HG03064 (cell line): Measurements from ENCODE around the gene EPHB6.

Experiments
- ATAC-seq: cut with Tn5 transposase; IDR thresholded peaks from one replicate; pipeline ENCODE4 v1.9.1; 2021; ENCODE audit warnings: low read depth; ENCODE audit not compliant: unreplicated experiment

EPHB6 gene

GRCh38 chr7:142876236-142876960 lies 21.5 kb downstream of the EPHB6 start:
- ATAC-seq = no peak

GRCh38 chr7:142876991-142877910 lies 22.4 kb downstream of the EPHB6 start:
- no peak for ATAC-seq

- ATAC-seq = no peak
Measured at GRCh38 chr7:142878315-142878714, 23.4 kb downstream of the EPHB6 start.

- ATAC-seq = no peak
Measured at GRCh38 chr7:142879060-142879459, 24.2 kb downstream of the EPHB6 start.

- peak; percentile 65 for ATAC-seq
Measured at GRCh38 chr7:142880876-142881505, 26.1 kb downstream of the EPHB6 start.

- ATAC-seq = no peak
Measured at GRCh38 chr7:142881586-142882337, 26.9 kb downstream of the EPHB6 start.

- ATAC-seq = no peak
Measured at GRCh38 chr7:142882338-142882678, 27.4 kb downstream of the EPHB6 start.

GRCh38 chr7:142883145-142883544 lies 28.3 kb downstream of the EPHB6 start:
- no peak for ATAC-seq

- ATAC-seq = no peak
Measured at GRCh38 chr7:142883571-142884285, 28.9 kb downstream of the EPHB6 start.

GRCh38 chr7:142884286-142884640 lies 29.4 kb downstream of the EPHB6 start:
- ATAC-seq = no peak

GRCh38 chr7:142885311-142886230 lies 30.7 kb downstream of the EPHB6 start, which contains the start of gene TRPV6:
TSS of gene TRPV6 (minus strand) at chr7:142885745.
- ATAC-seq = no peak

- no peak for ATAC-seq
Measured at GRCh38 chr7:142886866-142887265, 32.0 kb downstream of the EPHB6 start.

- ATAC-seq = no peak
Measured at GRCh38 chr7:142887282-142888015, 32.6 kb downstream of the EPHB6 start.

- ATAC-seq = no peak
Measured at GRCh38 chr7:142889816-142890215, 34.9 kb downstream of the EPHB6 start.

GRCh38 chr7:142890874-142891485 lies 36.1 kb downstream of the EPHB6 start:
- no peak for ATAC-seq

GRCh38 chr7:142891490-142892082 lies 36.7 kb downstream of the EPHB6 start:
- no peak for ATAC-seq

GRCh38 chr7:142892951-142893350 lies 38.1 kb downstream of the EPHB6 start:
- ATAC-seq = no peak
